Measurements from ENCODE around the gene CATSPER4. TPM values are rescaled to one million over a fixed set of nuclear protein-coding genes. Genes with fewer than 3 reads are reported as not detected.

Gene CATSPER4
- total RNA-seq, 4 donors from 2014 or later = not detected

DNA sequence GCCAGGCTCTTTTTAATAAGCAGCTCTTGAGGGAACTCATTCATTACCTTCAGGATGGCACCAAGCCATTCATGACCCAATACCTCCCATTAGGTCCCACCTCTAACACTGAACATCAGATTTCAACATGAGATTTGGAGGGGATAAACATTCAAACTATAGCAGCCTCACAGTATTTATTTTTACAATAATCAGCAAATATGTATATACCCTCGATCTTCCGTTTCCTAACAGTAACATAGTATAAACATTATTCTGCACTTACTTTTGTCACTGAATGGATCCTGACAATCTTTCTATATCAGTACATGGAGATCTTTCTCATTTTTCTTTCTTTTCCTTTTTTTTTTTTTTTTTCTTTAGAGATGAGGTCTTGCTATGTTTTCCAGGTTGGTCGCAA lies 5.4 kb downstream of the CATSPER4 start:
- no peak for DNase-seq (ENCODE audit: low spot score in 2 of 2)
- H3K4me1 ChIP-seq = no peaks in the 10 kb centered on the region
- H3K27me3 ChIP-seq = peaks cover 0 to 4% of the 10 kb centered on the region in 2 donors
- H3K9me3 ChIP-seq = no peaks in the 10 kb centered on the region
- WGBS, 2 donors = 82 to 86% methylated on average over 3 of the region's 3 CpGs
- H3K27ac ChIP-seq = no peak overlapping the region
- no peaks in the 10 kb centered on the region for H3K36me3 ChIP-seq
- TF ChIP-seq, protein P1, sequence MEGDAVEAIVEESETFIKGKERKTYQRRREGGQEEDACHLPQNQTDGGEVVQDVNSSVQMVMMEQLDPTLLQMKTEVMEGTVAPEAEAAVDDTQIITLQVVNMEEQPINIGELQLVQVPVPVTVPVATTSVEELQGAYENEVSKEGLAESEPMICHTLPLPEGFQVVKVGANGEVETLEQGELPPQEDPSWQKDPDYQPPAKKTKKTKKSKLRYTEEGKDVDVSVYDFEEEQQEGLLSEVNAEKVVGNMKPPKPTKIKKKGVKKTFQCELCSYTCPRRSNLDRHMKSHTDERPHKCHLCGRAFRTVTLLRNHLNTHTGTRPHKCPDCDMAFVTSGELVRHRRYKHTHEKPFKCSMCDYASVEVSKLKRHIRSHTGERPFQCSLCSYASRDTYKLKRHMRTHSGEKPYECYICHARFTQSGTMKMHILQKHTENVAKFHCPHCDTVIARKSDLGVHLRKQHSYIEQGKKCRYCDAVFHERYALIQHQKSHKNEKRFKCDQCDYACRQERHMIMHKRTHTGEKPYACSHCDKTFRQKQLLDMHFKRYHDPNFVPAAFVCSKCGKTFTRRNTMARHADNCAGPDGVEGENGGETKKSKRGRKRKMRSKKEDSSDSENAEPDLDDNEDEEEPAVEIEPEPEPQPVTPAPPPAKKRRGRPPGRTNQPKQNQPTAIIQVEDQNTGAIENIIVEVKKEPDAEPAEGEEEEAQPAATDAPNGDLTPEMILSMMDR (IDR thresholded peaks at IDR 0.05) = no peak
- TF ChIP-seq EP300 (IDR thresholded peaks at IDR 0.05) (no peak), POLR2A (IDR thresholded peaks at IDR 0.05) (no peak)
- H3K4me3 ChIP-seq = no peak overlapping the region

DNA sequence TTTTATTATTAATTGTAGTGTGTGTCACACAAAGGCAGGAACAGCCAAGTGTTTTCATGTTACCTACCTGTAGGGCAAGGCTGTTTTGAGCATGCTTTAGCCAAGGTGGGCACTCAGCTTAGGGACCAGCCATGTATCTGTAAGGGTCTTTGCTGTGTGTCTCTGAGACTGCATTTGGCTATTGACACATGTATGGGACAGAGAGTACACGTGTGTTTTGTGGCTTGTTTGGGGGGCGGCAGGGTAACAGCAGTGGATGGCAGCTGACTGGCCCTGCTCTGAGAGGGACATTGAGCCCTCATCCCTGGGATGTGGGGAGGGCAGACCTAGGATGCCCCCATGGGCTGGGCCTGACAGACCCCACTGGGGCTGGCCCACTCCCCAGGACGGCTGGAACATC lies 6.9 kb downstream of the CATSPER4 start:
- no peak for DNase-seq (ENCODE audit: low spot score in 2 of 2)
- no peak overlapping the region for H3K27ac ChIP-seq
- no peaks in the 10 kb centered on the region for H3K36me3 ChIP-seq
- WGBS, 2 donors = 83 to 90% methylated on average over 3 of the region's 3 CpGs
- peaks cover 0 to 4% of the 10 kb centered on the region in 2 donors for H3K27me3 ChIP-seq
- no peak overlapping the region for H3K4me3 ChIP-seq
- H3K4me1 ChIP-seq = peaks cover 0 to 6% (median 0%) of the 10 kb centered on the region in 4 donors
- TF ChIP-seq, protein P1 (IDR thresholded peaks at IDR 0.05) = no peak
- no peak for TF ChIP-seq EP300 (IDR thresholded peaks at IDR 0.05)
- TF ChIP-seq POLR2A (IDR thresholded peaks at IDR 0.05) = no peak
- no peaks in the 10 kb centered on the region for H3K9me3 ChIP-seq

DNA sequence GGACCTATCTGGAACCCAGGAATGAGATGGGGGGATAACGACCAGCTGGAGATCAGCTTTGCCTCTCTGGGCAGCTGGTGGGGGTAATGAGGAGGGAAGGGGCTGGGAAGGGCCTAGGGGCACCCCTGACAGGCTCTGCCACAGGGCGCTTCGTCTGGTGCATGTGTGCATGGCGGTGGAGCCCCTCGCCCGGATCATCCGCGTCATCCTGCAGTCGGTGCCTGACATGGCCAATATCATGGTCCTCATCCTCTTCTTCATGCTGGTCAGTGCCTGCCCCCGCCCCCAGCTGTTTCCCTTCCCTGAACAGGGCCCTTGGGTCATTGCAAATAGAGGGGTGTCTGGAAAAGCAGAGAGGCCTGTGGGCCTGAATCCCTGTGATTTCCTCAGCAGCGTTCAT lies 7.4 kb downstream of the CATSPER4 start:
- Histone ChIP-seq H3K27ac (no peak overlapping the region), H3K4me3 (no peak overlapping the region), H3K4me1 (peaks cover 0 to 6% (median 0%) of the 10 kb centered on the region in 4 donors), H3K27me3 (peaks cover 0 to 4% of the 10 kb centered on the region in 2 donors), H3K9me3 (no peaks in the 10 kb centered on the region), H3K36me3 (no peaks in the 10 kb centered on the region)
- 77 to 81% methylated on average over 11 of the region's 11 CpGs for WGBS, 2 donors
- no peak for DNase-seq (ENCODE audit: low spot score in 2 of 2)
- no peak for TF ChIP-seq POLR2A (IDR thresholded peaks at IDR 0.05)
- TF ChIP-seq, protein P1 (IDR thresholded peaks at IDR 0.05) = no peak
- no peak for TF ChIP-seq EP300 (IDR thresholded peaks at IDR 0.05)

DNA sequence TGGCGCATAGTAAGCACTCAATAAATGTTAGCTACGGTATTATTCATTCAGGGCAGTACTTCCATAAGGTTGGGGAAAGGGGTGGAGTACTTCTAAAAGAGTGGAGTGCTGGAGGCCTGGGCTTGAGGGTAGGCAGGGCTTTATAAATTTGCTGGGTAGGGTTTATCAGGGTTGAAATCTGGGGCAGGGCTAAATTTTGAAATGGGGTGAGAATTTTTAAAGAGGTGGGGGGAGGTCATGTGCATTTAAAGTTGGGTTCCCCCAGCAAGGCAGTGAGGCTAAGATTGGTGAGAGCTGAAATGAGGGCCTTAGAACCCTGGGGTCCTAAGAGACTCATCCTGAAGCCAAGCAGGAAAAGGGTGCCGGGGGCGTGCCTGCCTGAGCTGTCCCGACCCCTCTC lies 10.0 kb downstream of the CATSPER4 start:
- TF ChIP-seq, protein P1 (IDR thresholded peaks at IDR 0.05) = no peak
- TF ChIP-seq EP300 (IDR thresholded peaks at IDR 0.05) (no peak), POLR2A (IDR thresholded peaks at IDR 0.05) (no peak)
- H3K27me3 ChIP-seq = peaks cover 0 to 4% of the 10 kb centered on the region in 2 donors
- H3K9me3 ChIP-seq = no peaks in the 10 kb centered on the region
- H3K27ac ChIP-seq = no peak overlapping the region
- no peak for DNase-seq (ENCODE audit: low spot score in 2 of 2)
- no peaks in the 10 kb centered on the region for H3K36me3 ChIP-seq
- 83 to 86% methylated on average over 5 of the region's 5 CpGs for WGBS, 2 donors
- H3K4me3 ChIP-seq = no peak overlapping the region
- peaks cover 0 to 6% (median 0%) of the 10 kb centered on the region in 4 donors for H3K4me1 ChIP-seq

DNA sequence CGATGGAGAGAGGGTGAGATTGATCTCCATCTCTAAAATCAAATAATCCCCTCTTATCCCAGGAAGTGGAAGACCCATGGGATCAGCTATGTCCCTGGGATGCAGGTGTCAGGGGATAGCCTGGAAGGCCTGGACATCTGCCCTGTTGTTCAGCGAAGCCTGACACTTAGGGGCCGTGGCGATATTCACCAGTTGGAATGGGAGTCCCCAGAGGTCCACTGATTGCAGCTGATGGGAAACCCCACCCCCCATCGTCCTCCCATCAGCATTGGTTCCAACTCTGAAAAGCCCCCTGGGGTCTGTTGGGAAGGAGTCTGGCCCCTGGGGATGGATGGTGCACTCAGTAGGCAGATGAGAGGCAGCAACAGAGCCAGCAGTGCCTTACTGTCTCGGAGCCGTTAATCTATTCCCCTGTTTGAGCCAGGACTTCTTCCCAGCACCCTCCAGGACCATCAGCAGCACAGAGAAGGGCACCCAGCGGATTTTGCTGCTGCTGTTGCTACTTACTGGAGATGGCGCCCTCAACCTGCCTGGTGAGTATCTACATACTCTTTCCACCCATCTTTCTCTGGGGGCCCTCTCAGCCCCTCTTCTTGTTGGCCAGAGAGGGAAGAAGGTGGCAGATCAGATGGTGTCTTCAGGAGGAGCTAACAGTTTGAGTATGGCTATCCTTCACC lies 13.4 kb downstream of the CATSPER4 start:
- H3K36me3 ChIP-seq = no peaks in the 10 kb centered on the region
- peaks cover 0 to 6% (median 0%) of the 10 kb centered on the region in 4 donors for H3K4me1 ChIP-seq
- no peak for DNase-seq (ENCODE audit: low spot score in 2 of 2)
- H3K9me3 ChIP-seq = no peaks in the 10 kb centered on the region
- H3K27me3 ChIP-seq = no peaks in the 10 kb centered on the region
- no peak overlapping the region for H3K27ac ChIP-seq
- H3K4me3 ChIP-seq = no peak overlapping the region
- no peak for TF ChIP-seq EP300 (IDR thresholded peaks at IDR 0.05)
- no peak for TF ChIP-seq POLR2A (IDR thresholded peaks at IDR 0.05)
- TF ChIP-seq, protein P1 (IDR thresholded peaks at IDR 0.05) = no peak
- 66% methylated on average over 9 of the region's 9 CpGs for WGBS, 2 donors
